Activated T-cell treated with anti-CD3 and anti-CD28 coated beads, Interleukin-2, amount 50 U/mL, for 24 hours (primary cell): Measurements from ENCODE around the gene ALOX12.
"Not testable (repeated sequence)": the region's sequence is repeated elsewhere in the genome, so short reads cannot be mapped to it uniquely, and the experiment has no call there.

Experiments
- DNase-seq: peaks from one replicate; pipeline ENCODE4 v3.0.0-alpha.2; 2020
- H3K27ac Mint-ChIP-seq: 2 replicates; pipeline ENCODE4 v1.8.0; 2020; ENCODE audit warnings: mild to moderate bottlenecking, mixed read lengths
- H3K27me3 Mint-ChIP-seq: 2 replicates; pipeline ENCODE4 v1.8.0; 2020; ENCODE audit warnings: mixed read lengths
- H3K36me3 Mint-ChIP-seq: 2 replicates; pipeline ENCODE4 v1.8.0; 2020; ENCODE audit warnings: low read depth, mixed read lengths
- H3K4me1 Mint-ChIP-seq: 2 replicates; pipeline ENCODE4 v1.8.0; 2020; ENCODE audit warnings: low read depth, mixed read lengths
- H3K4me3 Mint-ChIP-seq: 2 replicates; pipeline ENCODE4 v1.8.0; 2020; ENCODE audit warnings: mild to moderate bottlenecking, moderate library complexity, mixed read lengths
- H3K9me3 Mint-ChIP-seq: 2 replicates; pipeline ENCODE4 v1.8.0; 2020; ENCODE audit warnings: mixed read lengths

The ALOX12 gene

GRCh38 chr17:6995500-6996255 is at the start of gene ALOX12:
TSS of gene ALOX12 (plus strand) at chr17:6996049. CDS start at chr17:6996118, 69 bp downstream.
- H3K36me3 Mint-ChIP-seq, result peaks cover 43% of the 10 kb centered on the region
- H3K27me3 Mint-ChIP-seq, result no peaks in the 10 kb centered on the region
- DNase-seq, result no peak
- no peak within 1 kb of the TSS for H3K27ac Mint-ChIP-seq
- H3K4me3 Mint-ChIP-seq, result no peak within 1 kb of the TSS
- peaks cover 7% of the 10 kb centered on the region for H3K4me1 Mint-ChIP-seq
- no peaks in the 10 kb centered on the region for H3K9me3 Mint-ChIP-seq

- no peak overlapping the region for H3K4me3 Mint-ChIP-seq
These were observed 48.1 kb upstream of the ALOX12 start for GRCh38 chr17:6947745-6948144.

GRCh38 chr17:6948562-6948961 is 47.3 kb upstream of the ALOX12 start:
- no peak for DNase-seq
- Mint-ChIP-seq H3K27me3 (no peaks in the 10 kb centered on the region), H3K36me3 (no peaks in the 10 kb centered on the region), H3K4me1 (peaks cover 14% of the 10 kb centered on the region), H3K9me3 (no peaks in the 10 kb centered on the region), H3K27ac (peak overlapping the region; percentile 77), H3K4me3 (no peak overlapping the region)

More at GRCh38 chr17:6947745-6948144, 48.1 kb upstream of the ALOX12 start:
- peaks cover 14% of the 10 kb centered on the region for H3K4me1 Mint-ChIP-seq
- DNase-seq, result no peak
- H3K27me3 Mint-ChIP-seq, result no peaks in the 10 kb centered on the region
- H3K36me3 Mint-ChIP-seq, result no peaks in the 10 kb centered on the region
- H3K27ac Mint-ChIP-seq, result no peak overlapping the region
- H3K9me3 Mint-ChIP-seq, result no peaks in the 10 kb centered on the region

GRCh38 chr17:6948976-6949375 is 46.9 kb upstream of the ALOX12 start:
- Mint-ChIP-seq H3K9me3 (no peaks in the 10 kb centered on the region), H3K27me3 (no peaks in the 10 kb centered on the region), H3K27ac (peak overlapping the region; percentile 77), H3K4me1 (peaks cover 14% of the 10 kb centered on the region), H3K4me3 (no peak overlapping the region), H3K36me3 (no peaks in the 10 kb centered on the region)
- no peak for DNase-seq

- H3K27ac Mint-ChIP-seq, H3K27me3 Mint-ChIP-seq, H3K36me3 Mint-ChIP-seq, H3K9me3 Mint-ChIP-seq, H3K4me3 Mint-ChIP-seq, DNase-seq: not testable (repeated sequence)
- peaks cover 14% of the 10 kb centered on the region for H3K4me1 Mint-ChIP-seq
These were observed 44.9 kb upstream of the ALOX12 start for GRCh38 chr17:6950938-6951337.

- no peak overlapping the region for H3K4me3 Mint-ChIP-seq
- H3K36me3 Mint-ChIP-seq, result no peaks in the 10 kb centered on the region
- no peaks in the 10 kb centered on the region for H3K9me3 Mint-ChIP-seq
- H3K27me3 Mint-ChIP-seq, result no peaks in the 10 kb centered on the region
- DNase-seq, result no peak
- H3K27ac Mint-ChIP-seq, result no peak overlapping the region
- peaks cover 4% of the 10 kb centered on the region for H3K4me1 Mint-ChIP-seq
These were observed 42.2 kb upstream of the ALOX12 start for GRCh38 chr17:6953689-6954088.

GRCh38 chr17:6959700-6960099 is 36.1 kb upstream of the ALOX12 start:
- H3K9me3 Mint-ChIP-seq, result no peaks in the 10 kb centered on the region
- H3K4me3 Mint-ChIP-seq, result no peak overlapping the region
- no peaks in the 10 kb centered on the region for H3K4me1 Mint-ChIP-seq
- H3K27me3 Mint-ChIP-seq, result no peaks in the 10 kb centered on the region
- H3K36me3 Mint-ChIP-seq, result no peaks in the 10 kb centered on the region
- H3K27ac Mint-ChIP-seq, result no peak overlapping the region
- DNase-seq, result no peak

- Mint-ChIP-seq H3K9me3 (no peaks in the 10 kb centered on the region), H3K4me3 (no peak overlapping the region), H3K4me1 (peaks cover 13% of the 10 kb centered on the region), H3K36me3 (no peaks in the 10 kb centered on the region), H3K27ac (peak overlapping the region; percentile 5), H3K27me3 (no peaks in the 10 kb centered on the region)
- no peak for DNase-seq
These were observed 26.5 kb upstream of the ALOX12 start for GRCh38 chr17:6969323-6969726.

- Mint-ChIP-seq H3K9me3 (no peaks in the 10 kb centered on the region), H3K27ac (no peak overlapping the region), H3K27me3 (no peaks in the 10 kb centered on the region), H3K4me3 (no peak overlapping the region), H3K36me3 (no peaks in the 10 kb centered on the region), H3K4me1 (peaks cover 13% of the 10 kb centered on the region)
- no peak for DNase-seq
These were observed 24.9 kb upstream of the ALOX12 start for GRCh38 chr17:6970992-6971391.

GRCh38 chr17:6979440-6979839 is 16.4 kb upstream of the ALOX12 start:
- H3K27me3 Mint-ChIP-seq, H3K27ac Mint-ChIP-seq, H3K36me3 Mint-ChIP-seq, H3K4me3 Mint-ChIP-seq, DNase-seq, H3K9me3 Mint-ChIP-seq: not testable (repeated sequence)
- peaks cover 10% of the 10 kb centered on the region for H3K4me1 Mint-ChIP-seq

- Mint-ChIP-seq H3K36me3 (no peaks in the 10 kb centered on the region), H3K9me3 (no peaks in the 10 kb centered on the region), H3K27ac (no peak overlapping the region), H3K4me1 (peaks cover 13% of the 10 kb centered on the region), H3K27me3 (no peaks in the 10 kb centered on the region), H3K4me3 (no peak overlapping the region)
- DNase-seq, result no peak
These were observed 14.4 kb upstream of the ALOX12 start for GRCh38 chr17:6981426-6981825.

- no peak overlapping the region for H3K4me3 Mint-ChIP-seq
- H3K36me3 Mint-ChIP-seq, result no peaks in the 10 kb centered on the region
- DNase-seq, result no peak
- H3K27ac Mint-ChIP-seq, result no peak overlapping the region
- H3K9me3 Mint-ChIP-seq, result no peaks in the 10 kb centered on the region
- no peaks in the 10 kb centered on the region for H3K27me3 Mint-ChIP-seq
- H3K4me1 Mint-ChIP-seq, result peaks cover 13% of the 10 kb centered on the region
These were observed 10.6 kb upstream of the ALOX12 start for GRCh38 chr17:6985266-6985665.

- Mint-ChIP-seq H3K9me3 (no peaks in the 10 kb centered on the region), H3K36me3 (no peaks in the 10 kb centered on the region), H3K4me3 (no peak overlapping the region), H3K4me1 (peaks cover 3% of the 10 kb centered on the region), H3K27me3 (no peaks in the 10 kb centered on the region), H3K27ac (no peak overlapping the region)
- no peak for DNase-seq
These were observed 9.2 kb upstream of the ALOX12 start for GRCh38 chr17:6986676-6987075.

- Mint-ChIP-seq H3K9me3 (no peaks in the 10 kb centered on the region), H3K4me1 (peaks cover 3% of the 10 kb centered on the region), H3K4me3 (no peak overlapping the region), H3K27ac (no peak overlapping the region), H3K27me3 (no peaks in the 10 kb centered on the region), H3K36me3 (peaks cover 2% of the 10 kb centered on the region)
- no peak for DNase-seq
These were observed 6.1 kb upstream of the ALOX12 start for GRCh38 chr17:6989779-6990178.

GRCh38 chr17:6993613-6994056 is 2.2 kb upstream of the ALOX12 start:
- H3K4me1 Mint-ChIP-seq, DNase-seq, H3K4me3 Mint-ChIP-seq, H3K27ac Mint-ChIP-seq, H3K9me3 Mint-ChIP-seq, H3K27me3 Mint-ChIP-seq: not testable (repeated sequence)
- H3K36me3 Mint-ChIP-seq, result peaks cover 24% of the 10 kb centered on the region
